GM19328 (cell line): ENCODE measurements around the gene CTIF.

Experiments used
- ATAC-seq: cut with Tn5 transposase; IDR thresholded peaks from one replicate; pipeline ENCODE4 v1.9.1; 2021; ENCODE audit warnings: mild to moderate bottlenecking, moderate library complexity; ENCODE audit not compliant: unreplicated experiment

The CTIF gene

DNA sequence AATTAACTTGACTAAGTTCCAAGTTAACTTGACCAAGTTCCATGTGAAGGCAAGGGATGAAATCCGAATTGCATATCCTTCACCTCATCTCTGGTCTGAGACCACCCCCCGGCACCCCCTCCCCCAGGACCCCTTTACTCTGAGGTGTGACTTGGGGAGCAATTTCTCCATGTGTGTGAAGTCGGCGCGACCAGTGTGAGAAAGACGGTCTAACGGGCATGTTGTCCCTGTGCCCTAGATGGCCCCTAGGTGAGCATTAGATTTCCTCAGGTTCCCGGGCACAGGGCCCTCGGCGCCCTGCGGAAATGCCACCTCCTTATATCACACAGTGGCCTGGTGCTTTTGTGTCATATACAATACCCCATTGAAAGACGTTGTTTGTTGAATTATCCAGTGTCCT, 137.1 kb downstream of the CTIF start:
- no peak for ATAC-seq

DNA sequence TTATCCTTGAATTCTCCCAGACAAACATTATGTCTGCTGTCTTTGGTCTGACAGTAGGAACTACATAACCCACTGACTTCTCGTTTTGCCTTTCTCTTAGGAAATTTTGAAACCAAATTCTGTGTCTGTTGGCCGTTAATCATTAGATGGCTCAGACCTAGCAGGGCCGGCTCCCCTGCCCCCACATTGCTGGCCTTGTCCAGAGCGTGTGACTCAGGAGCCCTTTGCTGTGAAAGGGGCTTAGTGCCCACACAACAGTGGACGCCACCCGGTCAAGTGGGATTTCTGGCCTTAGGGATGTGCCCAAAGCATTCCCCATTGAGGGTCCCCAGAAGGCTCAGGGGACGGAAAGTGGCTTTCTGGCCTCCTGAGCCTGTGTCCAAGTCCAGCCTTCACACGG, 137.5 kb downstream of the CTIF start:
- no peak for ATAC-seq

GRCh38 chr18:48676756-48677368, 138.0 kb downstream of the CTIF start:
- no peak for ATAC-seq

GRCh38 chr18:48678237-48679115, 139.6 kb downstream of the CTIF start:
- ATAC-seq: no peak

- ATAC-seq: no peak
Measured at GRCh38 chr18:48679236-48679635, 140.4 kb downstream of the CTIF start.

DNA sequence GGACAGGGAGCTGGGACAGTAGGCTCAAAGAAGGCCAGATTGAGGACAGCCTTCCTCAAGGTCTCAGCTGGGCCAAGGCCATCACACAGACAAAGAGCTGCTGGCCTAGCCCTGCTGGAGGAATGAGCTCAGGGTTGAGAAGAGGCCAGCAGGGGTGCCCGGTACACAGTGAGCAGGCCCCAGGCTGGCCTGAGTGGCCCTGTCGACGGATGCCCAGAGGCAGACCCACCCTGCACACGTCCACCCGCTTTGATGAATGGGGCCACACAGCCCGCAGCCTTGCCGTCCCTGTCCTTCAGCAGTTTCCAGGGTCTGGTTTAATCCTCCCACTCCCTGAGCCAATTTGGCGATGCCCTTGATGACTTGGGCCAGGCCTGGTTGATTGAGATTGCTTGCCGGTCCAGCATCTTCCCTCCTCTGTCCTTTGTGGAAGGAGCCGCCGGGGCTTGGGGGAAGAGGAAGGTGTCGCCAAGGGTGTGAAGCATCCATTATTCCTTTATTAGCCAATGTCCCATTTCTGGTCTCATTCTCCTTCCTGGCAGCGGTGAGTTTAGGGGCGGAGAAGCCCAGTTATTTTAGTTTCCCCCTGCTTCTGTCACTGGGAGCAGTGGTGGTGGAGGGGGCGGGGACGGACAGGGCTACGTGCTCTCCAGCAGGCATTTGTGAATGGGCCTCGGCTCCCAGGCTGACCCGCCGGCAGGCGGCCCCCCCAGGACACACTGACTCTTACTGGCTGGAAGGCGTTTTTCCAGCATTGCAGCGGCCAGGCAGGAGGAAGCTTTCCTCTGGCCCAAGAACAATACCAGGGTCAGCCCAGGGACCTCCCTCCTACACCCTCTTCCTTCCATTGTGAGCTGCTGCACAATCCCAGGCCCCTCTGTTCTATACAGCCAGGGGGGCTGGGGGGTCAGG, 141.8 kb downstream of the CTIF start:
- ATAC-seq: no peak

- no peak for ATAC-seq
Measured at GRCh38 chr18:48682768-48683167, 143.9 kb downstream of the CTIF start.

GRCh38 chr18:48683197-48683596, 144.4 kb downstream of the CTIF start:
- no peak for ATAC-seq

- ATAC-seq: no peak
Measured at GRCh38 chr18:48683661-48684060, 144.8 kb downstream of the CTIF start.

- no peak for ATAC-seq
Measured at GRCh38 chr18:48687346-48688042, 148.7 kb downstream of the CTIF start.

GRCh38 chr18:48688961-48689360, 150.1 kb downstream of the CTIF start:
- no peak for ATAC-seq

DNA sequence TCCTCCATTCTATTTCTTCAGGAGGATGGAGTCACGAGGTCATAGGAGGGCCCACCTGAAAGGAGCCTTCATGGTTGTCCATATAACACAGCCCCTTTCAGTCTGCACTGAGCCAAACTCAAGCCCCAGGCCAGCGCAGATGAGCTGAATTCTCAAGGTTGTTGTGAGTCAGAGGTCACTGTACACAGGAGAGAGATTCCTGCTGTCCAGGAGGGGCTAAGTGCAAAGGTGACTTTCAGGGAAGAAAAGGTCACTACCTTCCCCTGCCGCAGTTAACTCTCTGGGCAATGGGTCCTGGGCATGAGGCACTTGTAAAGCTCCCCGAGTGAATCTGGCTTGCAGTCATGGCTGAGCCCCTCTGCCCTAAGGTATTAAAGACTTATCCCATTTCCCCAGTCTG, 150.7 kb downstream of the CTIF start:
- ATAC-seq: no peak

DNA sequence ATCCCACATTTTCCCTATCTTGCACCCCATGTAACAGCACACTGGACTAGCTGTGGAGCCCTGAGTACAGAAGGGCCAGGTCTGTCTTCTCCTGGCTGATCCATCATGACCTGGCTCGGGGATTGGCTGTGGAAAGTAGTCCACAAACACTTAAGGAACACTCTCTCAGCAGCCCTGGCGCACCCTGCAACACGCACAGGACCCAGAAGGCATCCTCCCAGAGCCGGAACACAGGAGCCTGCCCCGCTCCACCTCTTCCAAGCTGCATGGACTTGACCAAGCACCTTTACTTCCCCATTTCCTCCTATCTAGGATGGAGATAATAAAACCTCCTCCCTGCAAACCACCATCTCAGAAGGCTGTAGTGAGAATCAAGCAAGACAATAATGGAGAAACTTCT, 151.7 kb downstream of the CTIF start:
- no peak for ATAC-seq

GRCh38 chr18:48693006-48693405, 154.2 kb downstream of the CTIF start:
- no peak for ATAC-seq

DNA sequence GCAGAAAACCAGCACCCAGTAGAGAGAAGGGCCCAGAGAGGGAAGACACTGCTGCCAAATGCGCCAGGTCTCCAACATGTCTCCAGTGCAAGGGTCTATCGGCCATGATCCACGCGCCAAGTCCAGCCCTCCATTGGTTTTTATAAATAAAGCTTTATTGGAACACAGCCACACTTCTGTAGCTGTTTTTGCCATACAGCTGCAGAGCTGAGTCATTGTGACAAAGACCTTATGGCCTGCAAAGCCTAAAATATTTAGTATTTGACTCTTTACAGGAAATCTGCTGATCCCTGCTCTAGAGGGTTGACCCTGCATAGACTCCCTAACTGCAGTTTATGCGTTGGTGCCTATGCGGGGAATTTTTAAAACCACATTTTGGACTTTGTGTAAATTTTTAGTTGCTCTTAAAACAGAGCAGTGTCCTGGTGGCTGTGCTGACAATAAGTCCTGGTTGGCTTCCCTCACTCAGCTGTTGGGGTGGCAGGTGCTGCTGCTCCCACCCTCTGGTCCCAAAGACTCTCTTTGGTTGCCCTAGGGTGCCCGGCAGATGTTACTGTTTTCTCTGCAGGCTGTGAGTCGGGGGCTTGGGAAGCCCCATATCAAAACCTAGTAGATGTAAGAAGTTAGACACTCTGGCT, 154.9 kb downstream of the CTIF start:
- no peak for ATAC-seq

DNA sequence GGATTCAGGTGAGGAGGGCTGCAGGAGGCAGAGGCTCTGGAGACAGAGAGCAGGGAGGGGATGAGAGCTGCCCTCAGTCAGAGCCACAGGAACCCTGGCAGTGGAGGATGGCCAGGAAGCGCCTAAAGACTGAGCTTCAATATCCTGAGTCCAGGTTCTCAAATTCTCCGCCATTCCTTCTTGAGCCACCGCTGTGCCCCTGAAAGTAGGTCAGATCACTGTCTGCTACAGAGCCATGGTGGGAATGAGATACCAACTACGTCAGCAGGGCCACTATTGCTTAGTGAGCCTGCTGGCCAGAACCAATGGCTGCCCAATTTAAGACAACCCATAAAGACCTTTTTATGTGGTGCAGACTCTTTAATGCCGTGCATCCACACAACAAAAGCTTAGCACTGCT, 155.5 kb downstream of the CTIF start:
- no peak for ATAC-seq

DNA sequence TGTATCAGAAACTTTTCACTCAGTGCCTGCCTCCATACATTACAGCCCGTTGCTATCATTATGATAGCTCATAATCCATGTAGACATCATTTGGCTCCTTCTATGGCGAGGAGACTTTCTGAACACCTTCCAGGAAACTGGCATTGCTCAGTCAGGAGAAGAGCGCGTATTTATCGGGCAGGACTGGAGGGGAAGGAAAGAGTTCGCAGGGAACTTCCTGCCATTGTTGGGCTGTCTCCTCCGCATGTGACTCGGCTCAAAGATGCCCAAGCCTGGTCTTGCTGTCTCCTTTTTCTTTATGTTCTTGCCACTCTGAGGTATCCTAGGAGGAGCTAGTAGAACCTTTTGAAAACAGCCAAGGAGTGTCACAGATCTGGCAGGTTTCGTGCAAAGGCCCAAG, 156.8 kb downstream of the CTIF start:
- ATAC-seq: no peak

DNA sequence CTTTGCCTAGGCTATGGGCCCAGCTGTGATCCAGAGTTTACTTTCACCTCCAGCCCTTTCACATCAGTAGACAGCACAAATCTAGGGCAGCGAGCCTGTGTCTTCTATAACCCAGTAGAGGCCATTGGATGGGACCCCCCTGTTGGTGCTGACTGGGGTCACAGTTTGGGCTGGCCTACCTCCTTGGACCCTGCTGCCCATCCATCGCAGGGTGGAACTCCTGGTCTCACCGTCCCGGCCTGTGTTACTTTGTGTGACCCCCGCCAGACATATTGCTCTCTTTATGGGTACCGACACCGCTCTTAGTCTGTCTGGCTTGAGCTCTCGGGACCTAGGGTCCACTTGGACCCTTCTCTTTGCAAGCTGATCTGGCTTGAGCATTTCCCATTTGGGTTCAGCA, 157.4 kb downstream of the CTIF start:
- no peak for ATAC-seq

- ATAC-seq: no peak
Measured at GRCh38 chr18:48697441-48697840, 158.6 kb downstream of the CTIF start.

- ATAC-seq: no peak
Measured at GRCh38 chr18:48698707-48699106, 159.9 kb downstream of the CTIF start.
